ENCODE data around the gene JMJD8. TPM values are rescaled to one million over a fixed set of nuclear protein-coding genes. Genes with fewer than 3 reads are reported as not detected.

Gene JMJD8, protein sequence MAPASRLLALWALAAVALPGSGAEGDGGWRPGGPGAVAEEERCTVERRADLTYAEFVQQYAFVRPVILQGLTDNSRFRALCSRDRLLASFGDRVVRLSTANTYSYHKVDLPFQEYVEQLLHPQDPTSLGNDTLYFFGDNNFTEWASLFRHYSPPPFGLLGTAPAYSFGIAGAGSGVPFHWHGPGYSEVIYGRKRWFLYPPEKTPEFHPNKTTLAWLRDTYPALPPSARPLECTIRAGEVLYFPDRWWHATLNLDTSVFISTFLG
- 28.0 and 31.2 TPM in 2 replicates for total RNA-seq

DNA sequence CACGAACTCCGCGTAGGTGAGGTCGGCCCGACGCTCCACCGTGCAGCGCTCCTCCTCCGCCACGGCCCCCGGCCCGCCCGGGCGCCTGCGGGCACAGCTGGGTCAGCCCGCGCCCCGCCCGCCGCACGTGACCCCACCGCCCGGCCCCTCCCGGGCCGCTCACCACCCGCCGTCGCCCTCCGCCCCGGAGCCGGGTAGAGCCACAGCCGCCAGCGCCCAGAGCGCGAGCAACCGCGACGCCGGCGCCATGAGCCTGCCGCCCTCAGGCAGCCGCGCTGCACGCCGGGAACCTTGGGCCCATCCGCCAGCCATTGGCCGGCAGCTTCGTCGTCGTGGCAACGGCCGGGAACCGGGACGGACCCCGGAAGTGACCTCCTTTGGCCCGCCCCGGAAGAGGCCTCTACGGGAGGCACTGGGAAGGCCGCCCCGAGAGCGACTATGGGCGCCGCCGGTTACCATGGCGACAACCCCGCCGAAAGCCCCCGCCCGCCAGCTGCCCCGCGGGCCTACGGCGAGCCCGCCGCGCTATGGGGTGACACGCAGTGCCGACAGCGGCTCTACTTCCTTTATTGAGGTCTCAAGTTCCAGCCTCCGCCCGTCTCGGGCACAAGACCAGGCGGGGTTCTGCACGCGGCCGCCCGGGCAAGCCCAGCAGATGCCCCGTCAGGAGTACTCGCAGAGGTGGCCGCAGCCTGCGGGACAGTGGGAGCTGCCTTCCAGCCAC lies at the start of gene JMJD8:
Gene JMJD8 (minus strand): TSS at position 264 of the 724 bp plus-strand sequence. CDS start 15 bp downstream, at position 249.

DNA sequence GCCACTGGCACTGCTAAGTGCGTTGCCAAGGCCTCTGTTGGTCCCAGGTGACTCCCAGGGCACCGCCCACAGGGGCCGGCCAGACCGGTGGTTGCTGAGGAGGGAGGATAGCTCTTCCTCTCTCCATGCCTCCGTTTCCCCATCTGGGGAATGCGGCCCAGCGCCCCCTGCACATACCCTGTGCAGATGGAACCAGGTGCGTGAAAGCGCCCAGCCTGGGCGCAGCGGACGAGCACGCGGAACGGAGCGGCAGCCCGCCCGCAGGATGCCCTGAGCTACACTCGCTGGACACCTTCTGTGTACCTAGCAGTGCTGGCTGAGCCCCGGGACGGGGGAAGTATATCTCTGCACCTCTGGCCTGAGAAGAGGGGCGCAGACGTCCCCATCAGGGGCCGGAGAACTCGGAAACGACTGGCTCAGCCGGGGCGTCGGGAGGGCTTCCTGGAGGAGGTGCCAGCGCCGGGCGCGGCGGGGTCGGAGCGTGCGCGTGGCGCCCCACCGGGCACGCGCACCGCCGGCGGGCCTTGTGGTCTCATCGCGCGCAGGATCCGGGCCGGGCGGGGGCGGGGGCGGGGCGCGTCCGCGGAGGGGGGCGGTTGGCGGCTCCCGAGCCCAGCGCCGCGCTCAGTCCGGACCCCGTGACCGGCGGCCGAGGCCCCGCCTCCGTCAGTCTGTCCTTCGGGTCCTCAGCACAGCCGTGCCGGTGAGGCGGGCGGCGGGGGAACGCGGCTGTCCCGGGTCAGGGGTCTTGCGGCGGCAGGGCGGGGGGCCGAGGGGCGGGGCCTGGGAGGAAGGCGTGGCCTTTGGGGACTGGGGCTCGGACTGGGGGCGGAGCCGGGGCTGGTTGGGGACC lies 42.5 kb upstream of the JMJD8 start, which contains the start of the genes CCDC78 and HAGHL:
Gene CCDC78 (minus strand): TSS at position 6 of the 853 bp plus-strand sequence. CDS start 76 bp downstream, outside the sequence.
Gene HAGHL (plus strand): TSS at position 669 of the 853 bp plus-strand sequence. CDS start 404 bp downstream, outside the sequence.

DNA sequence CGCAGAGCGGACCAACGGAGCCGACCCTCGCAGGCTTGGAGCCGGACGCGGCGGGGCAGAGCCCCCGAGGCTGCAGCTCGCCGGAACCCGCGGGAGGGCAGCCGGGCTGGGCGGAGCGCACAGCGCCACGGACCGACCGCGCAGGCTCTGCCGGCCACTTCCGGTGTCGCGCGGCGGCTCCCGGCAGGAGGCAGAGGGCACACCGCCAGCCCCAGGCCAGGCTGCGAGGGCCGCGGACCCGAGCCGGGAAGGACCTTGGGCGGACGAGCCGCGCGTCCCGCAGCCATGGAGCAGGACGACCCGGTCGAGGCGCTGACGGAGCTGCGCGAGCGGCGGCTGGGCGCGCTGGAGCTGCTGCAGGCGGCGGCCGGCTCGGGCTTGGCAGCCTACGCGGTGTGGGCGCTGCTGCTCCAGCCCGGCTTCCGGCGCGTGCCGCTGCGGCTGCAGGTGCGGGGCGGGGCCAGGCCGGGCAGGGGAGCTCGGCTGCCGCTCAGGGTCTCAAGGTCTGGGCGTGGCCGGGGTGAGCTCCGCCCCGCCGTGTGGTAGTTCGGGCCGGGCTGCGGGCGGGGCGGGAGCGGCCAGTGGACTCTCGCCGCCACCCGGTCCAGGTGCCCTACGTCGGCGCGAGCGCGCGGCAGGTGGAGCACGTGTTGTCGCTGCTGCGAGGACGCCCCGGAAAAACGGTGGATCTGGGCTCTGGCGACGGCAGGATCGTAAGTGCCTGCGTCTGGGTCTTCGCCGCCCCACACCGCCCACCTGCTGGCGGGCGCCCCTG lies 37.0 kb upstream of the JMJD8 start, which contains the start of gene ANTKMT:
Gene ANTKMT (plus strand): TSS at position 157 of the 775 bp plus-strand sequence. CDS start 129 bp downstream, at position 286.

DNA sequence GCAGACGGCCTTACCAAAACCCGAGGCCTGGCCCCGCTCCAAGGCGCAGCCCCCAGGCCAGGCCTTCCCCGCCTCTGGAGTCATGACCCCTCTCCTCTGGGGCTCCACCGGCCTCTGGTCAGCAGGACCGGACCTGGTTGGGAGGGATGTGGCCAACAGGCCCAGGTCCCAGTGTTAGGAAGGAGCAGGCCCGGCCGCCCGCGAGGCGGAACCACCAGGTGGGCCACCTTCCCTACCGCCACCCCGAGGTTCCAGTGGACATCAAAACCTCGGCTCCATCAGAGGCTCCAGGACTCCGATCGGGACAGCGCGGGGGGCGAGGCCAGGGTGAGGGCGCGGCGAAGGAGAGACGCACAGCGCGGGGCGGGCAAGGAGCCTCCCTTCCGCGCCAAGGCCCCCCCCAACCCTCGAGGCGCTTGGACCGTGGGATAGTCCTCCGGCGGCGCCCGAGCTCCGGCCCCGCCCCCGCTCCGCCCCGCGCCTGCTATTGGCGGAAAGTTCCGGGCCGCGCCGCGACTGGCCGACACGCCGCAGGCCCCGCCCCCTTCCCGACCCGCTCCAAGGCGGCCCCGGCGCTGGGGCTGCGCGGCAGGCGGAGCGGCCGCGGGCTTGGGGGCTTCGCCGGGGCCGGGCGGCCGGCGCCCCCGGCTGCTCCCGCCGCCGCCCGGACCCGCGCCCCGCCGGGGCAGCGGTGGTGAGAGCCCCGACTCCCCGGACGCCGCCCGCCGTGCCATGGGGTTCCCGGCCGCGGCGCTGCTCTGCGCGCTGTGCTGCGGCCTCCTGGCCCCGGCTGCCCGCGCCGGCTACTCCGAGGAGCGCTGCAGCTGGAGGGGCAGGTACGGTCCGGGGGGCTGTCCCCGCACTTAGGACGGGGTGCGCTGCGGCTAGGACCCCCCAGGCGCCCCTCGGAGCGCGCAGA lies 30.7 kb upstream of the JMJD8 start, which contains the start of gene METRN:
Gene METRN (plus strand): TSS at position 561 of the 919 bp plus-strand sequence. CDS start 172 bp downstream, at position 733.

DNA sequence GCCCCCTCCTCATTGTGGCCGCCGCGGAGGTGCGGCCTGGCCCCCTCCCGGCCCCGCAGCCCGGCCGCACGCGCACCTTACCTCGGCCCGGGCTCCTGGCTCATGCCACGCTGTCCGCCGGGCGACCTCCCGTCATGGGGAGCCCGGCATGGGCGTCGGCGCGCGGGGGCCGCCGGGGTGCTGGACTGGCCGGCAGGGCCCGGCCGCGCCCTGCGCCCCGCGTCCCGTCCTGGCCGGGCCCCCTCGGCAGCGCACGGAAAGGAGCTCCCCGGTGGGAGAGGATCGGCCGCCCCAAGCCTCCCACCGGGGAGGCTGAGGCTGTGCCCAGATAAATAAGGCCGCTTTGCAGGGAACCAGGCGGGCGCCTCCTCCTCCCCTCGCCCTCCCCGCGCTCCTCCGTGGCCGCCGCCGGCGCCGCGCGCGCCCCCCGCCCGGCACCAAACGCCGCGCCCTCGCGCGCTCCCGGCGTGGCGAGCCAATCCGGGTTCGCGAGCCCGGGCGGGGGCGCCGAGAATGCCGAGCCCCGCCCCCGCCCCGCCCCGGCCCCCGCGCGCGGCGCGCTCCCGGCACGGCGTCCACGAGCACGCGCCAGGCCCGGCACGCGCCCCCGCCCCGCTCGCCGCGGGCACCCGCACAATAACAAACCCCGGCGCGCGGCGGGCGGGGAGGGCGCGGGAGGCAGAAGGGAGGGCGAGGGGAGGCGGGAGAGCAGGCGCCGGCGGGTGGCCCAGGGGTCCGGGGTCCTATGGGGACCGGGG lies 21.5 kb upstream of the JMJD8 start, which contains the start of gene FBXL16:
Gene FBXL16 (minus strand): TSS at position 371 of the 758 bp plus-strand sequence. CDS start 8,396 bp downstream, outside the sequence.

DNA sequence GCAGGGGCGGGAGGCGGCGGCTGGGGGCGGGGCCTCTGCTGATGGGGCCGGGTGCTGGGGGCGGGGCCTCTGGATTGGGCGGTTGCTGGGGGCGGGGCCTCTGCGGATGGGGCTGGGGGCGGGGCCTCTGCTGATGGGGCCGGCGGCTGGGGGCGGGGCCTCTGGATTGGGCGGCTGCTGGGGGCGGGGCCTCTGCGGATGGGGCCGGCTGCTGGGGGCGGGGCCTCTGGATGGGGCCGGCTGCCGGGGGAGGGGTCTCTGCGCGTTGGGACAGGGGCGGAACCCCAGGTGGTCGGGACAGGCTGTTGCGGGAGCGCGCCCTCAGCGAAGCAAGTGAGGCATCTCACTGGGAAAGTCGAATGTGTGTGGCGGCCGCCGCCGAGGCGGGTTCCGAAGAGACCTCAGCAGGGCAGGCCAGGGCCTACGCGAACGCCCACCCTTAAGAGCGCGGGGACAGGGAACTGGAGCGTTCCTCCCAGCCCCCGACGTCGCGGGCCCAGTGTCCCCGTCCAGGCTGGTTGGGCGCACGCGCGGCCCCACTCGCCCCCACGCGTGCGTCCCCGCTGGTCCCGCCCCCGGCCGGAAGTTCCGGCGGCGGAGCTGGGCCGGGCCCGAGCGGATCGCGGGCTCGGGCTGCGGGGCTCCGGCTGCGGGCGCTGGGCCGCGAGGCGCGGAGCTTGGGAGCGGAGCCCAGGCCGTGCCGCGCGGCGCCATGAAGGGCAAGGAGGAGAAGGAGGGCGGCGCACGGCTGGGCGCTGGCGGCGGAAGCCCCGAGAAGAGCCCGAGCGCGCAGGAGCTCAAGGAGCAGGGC lies 4.1 kb downstream of the JMJD8 start, which contains the start of gene STUB1:
Gene STUB1 (plus strand): TSS at position 597 of the 811 bp plus-strand sequence. CDS start 116 bp downstream, at position 713.

DNA sequence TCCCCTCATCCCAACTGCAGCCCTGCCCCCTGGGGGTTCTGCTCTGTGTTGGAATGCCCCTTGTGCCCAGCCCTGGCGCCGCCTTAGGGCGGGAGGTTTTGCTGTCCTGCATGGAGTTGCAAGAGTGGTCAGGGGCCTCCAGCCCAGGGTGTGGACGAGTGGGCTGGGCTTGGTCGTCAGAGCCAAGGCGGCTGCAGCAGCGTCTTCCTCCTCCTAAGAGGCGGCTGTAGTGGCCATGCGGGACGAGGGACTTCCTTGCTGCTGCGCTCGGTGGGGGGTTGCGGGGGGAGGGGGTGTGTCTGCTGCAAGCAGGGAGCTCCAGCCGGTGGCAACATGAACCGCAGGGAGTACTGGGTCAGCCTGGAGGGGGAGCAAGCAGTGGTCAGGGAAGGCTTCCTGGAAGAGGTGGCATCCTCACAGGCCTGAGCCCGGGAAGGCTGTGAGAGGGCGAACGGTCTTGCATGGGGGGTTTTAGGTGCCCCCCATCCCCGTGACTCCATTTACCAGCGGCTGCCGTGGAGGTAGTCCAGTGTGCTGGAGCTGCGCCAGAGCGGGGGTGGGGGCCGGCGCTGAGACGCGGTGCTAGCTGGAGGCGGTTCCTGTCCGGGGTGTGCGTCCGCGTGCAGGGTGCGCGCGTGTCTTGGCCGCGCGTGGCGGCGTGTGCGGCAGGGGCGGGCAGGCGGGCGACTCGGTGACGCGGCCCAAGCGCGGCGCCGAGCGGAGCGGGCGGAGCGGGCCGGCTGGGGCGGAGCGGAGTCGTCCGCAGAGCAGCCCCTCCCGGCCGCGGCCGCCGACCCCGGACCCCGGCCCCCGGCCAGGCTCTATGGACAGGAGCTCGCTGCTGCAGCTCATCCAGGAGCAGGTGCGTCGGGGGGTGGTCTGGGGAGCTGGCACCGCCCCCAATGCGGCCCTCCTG lies 8.9 kb downstream of the JMJD8 start, which contains the start of gene RHBDL1:
Gene RHBDL1 (plus strand): TSS at position 704 of the 916 bp plus-strand sequence. CDS start 120 bp downstream, at position 824.

DNA sequence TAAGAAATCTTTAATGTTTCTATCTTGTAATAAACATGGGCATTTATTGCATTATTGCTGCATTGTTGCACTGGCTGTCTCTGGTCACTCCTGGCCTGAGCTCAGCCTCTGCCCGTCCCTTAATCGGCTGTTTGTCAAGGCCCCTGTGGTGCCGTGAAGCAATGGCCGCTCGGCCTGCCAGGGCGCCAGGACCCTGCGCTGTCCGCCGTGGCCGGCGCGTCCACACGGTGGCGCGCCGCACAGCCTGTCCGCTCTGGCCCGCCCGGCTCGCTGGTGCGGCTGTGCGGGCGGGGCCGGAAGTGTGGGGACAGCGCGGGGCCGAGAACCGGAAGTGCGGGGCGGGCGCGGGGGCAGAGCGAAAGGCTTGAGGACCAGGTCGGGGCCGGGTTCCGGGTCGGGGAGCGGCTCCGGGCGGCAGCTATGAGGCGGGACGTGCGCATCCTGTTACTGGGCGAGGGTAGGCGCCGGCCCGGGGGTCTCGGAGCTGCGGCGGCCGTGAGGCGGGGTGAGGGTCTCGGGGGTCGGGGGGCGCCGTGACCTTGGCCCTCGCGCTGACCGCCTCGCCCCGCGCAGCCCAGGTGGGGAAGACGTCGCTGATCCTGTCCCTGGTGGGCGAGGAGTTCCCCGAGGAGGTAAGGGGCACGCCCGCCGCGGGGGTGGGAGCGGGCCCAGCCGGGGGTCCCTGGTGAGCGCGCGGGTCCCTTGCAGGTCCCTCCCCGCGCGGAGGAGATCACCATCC lies 16.2 kb downstream of the JMJD8 start, which contains the start of gene RHOT2:
Gene RHOT2 (plus strand): TSS at position 353 of the 739 bp plus-strand sequence. CDS start 68 bp downstream, at position 421.

DNA sequence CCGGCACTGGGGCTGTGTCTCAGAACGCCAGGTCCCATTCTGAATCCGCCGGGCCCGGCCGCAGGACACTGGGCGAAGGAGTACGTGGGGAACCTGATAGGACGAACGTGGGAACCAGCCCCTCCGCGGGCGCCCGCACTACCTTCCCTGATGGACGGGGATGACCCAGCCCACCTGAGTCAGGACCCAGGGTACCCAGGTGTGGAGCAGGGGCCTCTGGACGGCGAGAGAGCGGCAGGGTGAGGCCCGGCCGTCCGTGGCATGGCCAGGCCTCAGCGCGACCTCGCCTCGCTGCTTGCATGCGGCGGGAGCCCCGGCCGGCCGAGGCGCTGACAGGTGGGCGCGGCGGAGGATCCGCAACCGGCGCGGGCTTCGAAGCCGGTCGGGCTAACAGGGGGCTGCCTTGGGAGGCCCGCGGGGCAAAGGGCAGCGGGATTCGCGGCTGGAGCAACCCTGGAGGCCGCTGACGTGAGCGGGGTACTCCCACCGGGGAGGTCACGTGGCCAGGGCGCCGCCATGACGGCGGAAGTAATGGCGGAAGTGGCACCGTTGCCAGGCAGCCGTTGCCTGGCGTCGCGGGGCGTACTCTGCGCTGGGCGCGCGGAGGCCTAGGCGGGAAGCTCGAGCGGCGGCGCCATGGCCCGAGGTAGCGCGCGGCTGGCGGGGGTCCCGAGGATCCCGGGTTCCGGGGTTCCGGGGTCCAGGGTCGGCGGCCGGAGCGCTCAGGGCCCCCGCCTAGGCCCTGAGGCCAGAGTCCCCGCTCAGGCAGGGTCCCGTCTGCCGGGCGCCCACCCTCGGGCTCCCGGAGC lies 35.1 kb downstream of the JMJD8 start, which contains the start of gene WDR90:
Gene WDR90 (plus strand): TSS at position 585 of the 809 bp plus-strand sequence. CDS start 52 bp downstream, at position 637.

DNA sequence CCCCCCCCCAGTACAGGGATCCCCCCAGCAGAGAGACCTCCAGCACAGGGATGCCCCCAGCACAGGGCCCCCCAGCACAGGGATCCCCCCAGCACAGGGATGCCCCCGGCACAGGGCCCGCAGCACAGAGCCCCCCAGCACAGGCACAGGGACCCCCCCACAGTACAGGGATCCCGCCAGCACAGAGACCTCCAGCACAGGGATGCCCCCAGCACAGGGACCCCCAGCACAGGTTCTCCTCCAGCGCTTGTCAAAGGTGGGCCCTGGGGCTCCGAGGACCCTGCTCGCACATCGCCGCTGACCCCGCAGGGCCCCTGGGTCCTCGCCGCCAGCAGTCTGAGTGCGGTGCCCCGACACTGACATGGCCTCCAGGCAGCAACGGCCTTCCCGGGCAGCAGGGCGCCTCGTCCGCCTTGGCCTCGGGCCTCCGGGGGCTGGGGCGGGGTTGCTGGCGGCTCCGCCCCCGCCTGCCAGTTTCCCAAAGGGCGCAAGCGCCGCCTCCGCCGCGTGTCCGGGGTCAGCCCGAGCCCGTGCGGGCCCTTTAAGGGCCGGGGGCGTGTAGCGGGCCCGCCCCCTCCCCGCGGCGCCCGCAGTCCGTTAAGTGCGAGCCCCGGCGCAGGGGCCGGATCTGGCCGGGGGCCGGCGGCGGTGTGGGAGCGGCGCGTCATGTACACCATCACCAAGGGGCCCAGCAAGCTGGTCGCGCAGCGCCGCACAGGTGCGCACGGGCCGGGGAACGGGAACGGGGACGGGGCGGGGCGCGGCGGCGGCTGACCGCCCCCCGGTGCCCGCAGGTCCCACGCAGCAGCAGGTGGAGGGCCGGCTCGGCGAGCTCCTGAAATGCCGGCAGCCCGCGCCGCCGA lies 42.6 kb downstream of the JMJD8 start, which contains the start of gene MCRIP2:
Gene MCRIP2 (plus strand): TSS at position 503 of the 863 bp plus-strand sequence. CDS start 164 bp downstream, at position 667.

DNA sequence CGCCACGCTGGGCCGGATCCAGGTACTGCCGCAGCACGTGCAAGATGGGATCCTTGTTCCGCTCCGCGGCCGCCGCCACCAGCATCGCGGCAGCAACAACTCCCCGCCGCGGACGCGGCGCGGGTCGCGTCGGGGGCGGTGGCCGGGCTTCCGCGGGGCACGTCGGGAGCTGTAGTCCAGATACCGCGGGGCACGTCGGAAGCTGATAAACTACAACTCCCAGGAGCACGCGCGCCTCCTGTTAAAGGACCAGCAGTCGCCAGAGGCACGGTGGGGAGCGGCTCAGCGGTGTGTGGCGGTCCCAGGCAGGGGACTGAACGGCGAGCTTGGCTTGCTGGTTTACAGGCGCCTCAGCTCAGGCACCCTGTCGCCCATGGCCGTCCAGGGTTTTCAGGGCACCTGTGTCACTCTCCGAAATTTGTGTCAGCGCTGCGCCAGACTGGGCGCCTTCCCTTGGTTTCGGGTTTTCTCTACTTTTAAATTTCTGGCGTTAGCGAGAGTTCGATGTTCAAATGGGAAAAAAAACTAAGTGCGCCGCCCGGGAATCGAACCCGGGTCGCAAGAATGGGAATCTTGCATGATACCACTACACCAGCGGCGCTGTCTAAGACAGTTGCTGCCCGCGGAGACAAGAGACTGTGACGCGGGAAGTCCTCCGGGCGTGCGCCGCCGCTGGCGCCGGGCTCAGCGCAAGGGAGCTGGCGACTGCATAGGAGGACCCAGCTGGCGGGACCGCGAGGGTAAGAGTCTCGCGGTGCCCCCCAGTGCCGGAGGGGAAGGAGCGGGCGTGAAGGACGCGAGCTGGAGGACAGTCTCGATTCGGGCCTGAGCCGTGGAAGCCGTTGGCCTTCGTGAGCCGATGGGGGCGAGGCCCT lies 47.7 kb downstream of the JMJD8 start, which contains the start of gene METTL26:
Gene METTL26 (minus strand): TSS at position 100 of the 875 bp plus-strand sequence. CDS start 15 bp downstream, at position 85.

